Globus pallidus (tissue), 1 donor: ENCODE measurements around the gene CCDC24.

Source experiments
- DNase-seq: peaks from one replicate; pipeline ENCODE4 v3.0.0-alpha.2; 2015; ENCODE audit warnings: low spot score

CCDC24 gene

GRCh38 chr1:43963006-43963405 lies 28.4 kb upstream of the CCDC24 start:
- no peak for DNase-seq

- no peak for DNase-seq
Measured at GRCh38 chr1:43963890-43964289, 27.5 kb upstream of the CCDC24 start.

- no peak for DNase-seq
Measured at GRCh38 chr1:43965316-43965715, 26.1 kb upstream of the CCDC24 start.

- no peak for DNase-seq
Measured at GRCh38 chr1:43968348-43968948, 23.0 kb upstream of the CCDC24 start.

GRCh38 chr1:43969416-43969745 lies 22.0 kb upstream of the CCDC24 start:
- DNase-seq = no peak

- DNase-seq = peak; percentile 98
Measured at GRCh38 chr1:43969746-43970466, 21.5 kb upstream of the CCDC24 start, which contains the start of gene DPH2. Gene DPH2, plus strand, starts transcription at chr1:43970010. Its CDS starts 166 bp downstream, at chr1:43970176.

- no peak for DNase-seq
Measured at GRCh38 chr1:43970502-43970901, 20.9 kb upstream of the CCDC24 start.

DNA sequence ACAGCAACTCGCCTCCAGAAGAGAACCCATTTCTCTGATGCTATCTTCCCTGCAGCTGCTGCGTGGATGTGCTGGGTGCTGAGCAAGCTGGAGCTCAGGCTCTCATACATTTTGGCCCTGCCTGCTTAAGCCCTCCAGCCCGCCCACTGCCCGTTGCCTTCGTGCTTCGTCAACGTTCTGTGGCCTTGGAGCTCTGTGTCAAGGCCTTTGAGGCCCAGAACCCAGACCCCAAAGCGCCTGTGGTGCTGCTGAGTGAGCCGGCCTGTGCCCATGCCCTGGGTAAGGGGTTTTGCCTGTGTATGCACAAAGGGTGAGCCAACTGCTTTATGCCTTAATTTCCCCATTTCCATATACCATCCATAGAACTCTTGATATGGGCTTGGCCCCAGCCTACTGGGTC lies 20.5 kb upstream of the CCDC24 start:
- no peak for DNase-seq

GRCh38 chr1:43971336-43971980 lies 19.9 kb upstream of the CCDC24 start:
- no peak for DNase-seq

DNA sequence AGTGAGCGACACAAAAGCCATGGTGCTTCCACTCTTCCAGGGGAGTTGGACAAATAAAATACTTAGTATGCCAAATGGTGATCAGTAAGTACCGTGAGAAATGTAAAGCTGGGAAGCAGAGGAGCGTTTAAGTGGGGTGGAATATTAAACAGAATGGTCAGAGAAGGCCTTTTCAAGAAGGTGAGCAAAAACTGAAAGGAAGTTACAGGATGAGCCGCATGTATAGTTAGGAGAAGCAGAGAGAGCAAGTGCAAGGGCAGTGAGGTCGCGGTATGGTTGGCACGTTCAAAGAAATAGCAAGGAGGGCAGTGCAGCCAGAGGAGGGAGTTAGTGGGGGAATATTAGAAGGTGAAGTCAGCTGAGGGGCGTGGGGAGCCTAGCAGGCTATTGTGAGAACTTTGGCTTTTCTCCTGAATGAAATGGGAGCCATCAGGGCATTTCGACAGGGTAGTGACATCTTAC lies 17.4 kb upstream of the CCDC24 start:
- DNase-seq = no peak

DNA sequence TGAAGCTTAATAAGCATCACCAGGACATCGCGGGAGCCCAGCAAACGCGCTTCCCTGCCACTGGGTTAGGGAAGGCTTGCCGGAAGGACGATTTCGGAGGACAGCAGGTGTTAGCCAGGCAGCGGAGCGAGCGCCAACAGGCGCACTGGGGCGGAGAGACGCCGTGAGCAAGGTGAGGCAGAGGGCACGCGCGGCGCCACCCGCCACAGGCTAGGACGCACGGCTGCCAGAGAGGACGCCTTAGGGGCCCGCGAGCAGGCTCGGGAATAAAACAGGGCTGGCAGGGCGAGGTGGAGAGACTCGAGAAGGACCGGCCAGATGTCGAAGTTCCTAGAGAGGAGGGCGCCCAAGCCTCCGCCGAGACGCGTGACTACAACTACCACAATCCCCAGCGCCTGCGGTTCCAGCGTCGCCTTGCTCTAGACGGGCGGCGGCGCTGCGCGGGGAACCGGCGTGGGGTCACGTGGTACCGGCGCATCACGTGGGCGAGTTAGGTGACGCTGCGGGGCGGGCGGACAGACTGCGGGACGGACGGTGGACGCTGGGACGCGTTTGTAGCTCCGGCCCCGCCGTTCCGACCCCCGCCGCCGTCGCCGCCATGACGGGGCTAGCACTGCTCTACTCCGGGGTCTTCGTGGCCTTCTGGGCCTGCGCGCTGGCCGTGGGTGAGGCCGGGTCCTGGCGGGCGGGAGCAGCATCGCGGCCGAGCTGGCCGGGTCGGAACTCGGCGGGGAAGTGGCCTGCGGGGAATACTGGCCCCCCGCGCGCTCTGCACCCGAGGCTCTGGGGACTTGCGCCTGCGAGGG lies 16.8 kb upstream of the CCDC24 start, which contains the start of gene ATP6V0B:
Gene ATP6V0B, plus strand, starts transcription at position 518 of the 806 bp plus-strand sequence. Its CDS starts 81 bp downstream, at position 599.
- peak; percentile 95 for DNase-seq

- no peak for DNase-seq
Measured at GRCh38 chr1:43975249-43975961, 16.0 kb upstream of the CCDC24 start.

DNA sequence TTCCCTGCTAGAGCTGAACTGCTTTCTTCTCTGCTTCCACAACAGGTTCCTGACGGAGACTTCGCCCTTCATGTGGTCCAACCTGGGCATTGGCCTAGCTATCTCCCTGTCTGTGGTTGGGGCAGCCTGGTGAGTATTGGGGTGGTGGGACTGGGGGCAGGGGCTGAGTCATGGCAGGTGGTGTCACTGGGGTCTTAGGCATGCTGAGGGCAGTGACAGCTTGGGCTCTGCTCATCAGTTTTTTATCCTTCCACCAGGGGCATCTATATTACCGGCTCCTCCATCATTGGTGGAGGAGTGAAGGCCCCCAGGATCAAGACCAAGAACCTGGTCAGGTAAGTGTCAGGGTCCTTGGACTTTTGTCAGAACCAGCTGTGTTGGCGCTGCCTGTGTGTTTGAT lies 15.4 kb upstream of the CCDC24 start:
- no peak for DNase-seq

GRCh38 chr1:43976890-43977289 lies 14.5 kb upstream of the CCDC24 start:
- DNase-seq = no peak

GRCh38 chr1:43977376-43978263 lies 13.8 kb upstream of the CCDC24 start:
- DNase-seq = no peak

DNA sequence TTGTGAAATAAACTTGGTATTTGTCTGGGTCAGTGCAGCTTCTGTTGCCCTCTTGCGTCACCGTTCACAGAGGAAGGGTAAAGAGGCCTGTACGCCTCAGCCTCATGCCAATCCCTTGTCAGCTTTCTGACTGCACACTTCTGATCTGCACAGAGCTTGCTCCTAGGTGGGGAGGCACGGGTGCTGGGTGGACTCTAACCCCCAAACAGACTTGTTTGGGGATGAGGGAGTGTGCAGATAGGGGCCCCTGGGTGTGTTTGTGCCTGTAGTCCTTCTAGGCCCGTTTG lies 13.2 kb upstream of the CCDC24 start:
- DNase-seq = no peak

DNA sequence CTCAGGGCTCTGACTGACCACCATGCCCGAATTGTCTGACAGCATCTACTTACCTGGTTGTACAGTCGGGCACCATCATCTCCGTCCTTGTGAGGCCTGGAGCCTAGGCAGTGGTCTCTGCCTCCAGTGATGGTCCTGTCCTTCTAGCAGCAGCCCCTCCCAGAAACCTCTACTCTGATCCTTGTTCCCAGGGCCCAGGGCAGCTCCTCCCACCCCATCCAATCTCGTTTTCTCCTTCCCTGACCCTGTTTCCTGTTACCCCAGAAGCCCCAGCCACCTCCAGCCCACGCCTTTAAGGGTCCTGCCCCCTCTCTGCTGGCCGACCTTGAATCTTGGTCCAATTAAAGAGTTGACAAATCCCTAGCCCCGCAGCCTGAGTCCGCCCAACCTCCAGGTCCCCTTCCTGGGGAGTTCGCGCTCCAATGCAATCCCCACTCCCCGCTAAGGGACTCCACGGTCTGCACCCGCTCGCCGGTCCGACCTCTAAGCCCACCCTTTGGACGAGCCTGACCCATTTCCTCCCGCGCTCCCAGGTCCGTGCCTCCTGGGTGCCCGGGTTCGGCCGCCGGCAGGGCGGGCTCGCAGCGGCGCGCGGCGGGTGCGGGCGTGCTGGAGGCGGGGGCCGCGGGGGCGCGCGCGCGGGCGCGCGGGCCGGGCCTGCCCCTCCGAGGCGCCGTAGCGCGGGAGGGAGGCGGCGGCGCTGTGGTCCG lies 12.7 kb upstream of the CCDC24 start, which contains the start of gene B4GALT2:
Gene B4GALT2, plus strand, starts transcription at position 660 of the 710 bp plus-strand sequence. CDS start 1,951 bp downstream, outside the sequence.
- no peak for DNase-seq

GRCh38 chr1:43979261-43979527 lies 12.2 kb upstream of the CCDC24 start:
- no peak for DNase-seq

DNA sequence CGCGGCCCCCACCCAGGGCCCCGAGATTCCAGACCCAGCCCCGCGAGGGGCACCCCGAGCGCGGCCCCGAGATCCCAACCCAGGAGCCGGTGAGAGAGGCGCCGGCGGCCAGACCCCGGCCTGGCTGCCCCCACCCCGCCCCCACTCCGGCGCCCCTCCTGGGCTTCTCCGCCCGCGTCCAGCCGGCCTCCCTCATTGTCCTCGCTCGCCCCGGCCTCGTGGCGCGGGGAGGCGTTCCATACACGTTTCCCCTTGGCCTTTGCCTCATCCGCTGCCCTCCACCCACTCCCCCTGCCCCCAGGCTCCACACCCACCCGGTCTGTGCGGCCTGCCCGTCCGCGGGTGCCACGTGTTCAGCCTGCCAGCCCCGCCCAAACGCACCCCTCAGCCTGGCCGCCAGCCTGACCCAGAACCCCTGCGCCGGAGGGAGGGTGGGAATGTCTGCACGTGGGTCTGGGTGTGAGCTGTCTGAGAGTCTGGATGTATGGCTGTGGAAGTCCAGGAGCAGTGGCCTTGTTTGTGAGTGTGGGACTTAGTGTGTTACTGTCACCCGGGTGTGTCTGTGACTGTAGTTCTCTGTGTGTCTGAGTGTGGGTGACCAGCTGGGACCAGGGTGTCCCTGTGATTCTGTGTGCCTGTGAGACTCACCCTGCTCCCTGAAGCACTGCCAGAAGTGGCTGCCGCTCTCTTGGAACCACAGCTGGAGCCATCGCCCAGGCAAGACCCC lies 11.7 kb upstream of the CCDC24 start:
- no peak for DNase-seq
